Activated T-cell treated with anti-CD3 and anti-CD28 coated beads, Interleukin-2, amount 50 U/mL, for 48 hours (primary cell): Measurements from ENCODE around the gene AK5.
A peak's percentile ranks its signal among the peaks of the same experiment; 100 is the strongest.
"Not testable (repeated sequence)": the region's sequence is repeated elsewhere in the genome, so short reads cannot be mapped to it uniquely, and the experiment has no call there.

Experiments used
- DNase-seq, 2 experiments: peaks; one replicate each; pipeline ENCODE4 v3.0.0-alpha.2; 2020

Gene AK5

DNA sequence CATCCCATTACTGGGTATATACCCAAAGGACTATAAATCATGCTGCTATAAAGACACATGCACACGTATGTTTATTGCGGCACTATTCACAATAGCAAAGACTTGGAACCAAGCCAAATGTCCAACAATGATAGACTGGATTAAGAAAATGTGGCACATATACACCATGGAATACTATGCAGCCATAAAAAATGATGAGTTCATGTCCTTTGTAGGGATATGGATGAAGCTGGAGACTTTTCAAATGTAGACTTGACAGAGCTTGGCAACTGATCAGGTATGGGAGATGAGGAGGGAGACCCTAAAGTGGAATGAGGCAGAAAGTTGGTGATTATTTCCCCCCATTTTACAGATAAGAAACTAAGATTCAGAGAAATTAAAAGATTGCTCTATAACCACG lies 230.8 kb downstream of the AK5 start:
- not testable (repeated sequence) for DNase-seq

DNA sequence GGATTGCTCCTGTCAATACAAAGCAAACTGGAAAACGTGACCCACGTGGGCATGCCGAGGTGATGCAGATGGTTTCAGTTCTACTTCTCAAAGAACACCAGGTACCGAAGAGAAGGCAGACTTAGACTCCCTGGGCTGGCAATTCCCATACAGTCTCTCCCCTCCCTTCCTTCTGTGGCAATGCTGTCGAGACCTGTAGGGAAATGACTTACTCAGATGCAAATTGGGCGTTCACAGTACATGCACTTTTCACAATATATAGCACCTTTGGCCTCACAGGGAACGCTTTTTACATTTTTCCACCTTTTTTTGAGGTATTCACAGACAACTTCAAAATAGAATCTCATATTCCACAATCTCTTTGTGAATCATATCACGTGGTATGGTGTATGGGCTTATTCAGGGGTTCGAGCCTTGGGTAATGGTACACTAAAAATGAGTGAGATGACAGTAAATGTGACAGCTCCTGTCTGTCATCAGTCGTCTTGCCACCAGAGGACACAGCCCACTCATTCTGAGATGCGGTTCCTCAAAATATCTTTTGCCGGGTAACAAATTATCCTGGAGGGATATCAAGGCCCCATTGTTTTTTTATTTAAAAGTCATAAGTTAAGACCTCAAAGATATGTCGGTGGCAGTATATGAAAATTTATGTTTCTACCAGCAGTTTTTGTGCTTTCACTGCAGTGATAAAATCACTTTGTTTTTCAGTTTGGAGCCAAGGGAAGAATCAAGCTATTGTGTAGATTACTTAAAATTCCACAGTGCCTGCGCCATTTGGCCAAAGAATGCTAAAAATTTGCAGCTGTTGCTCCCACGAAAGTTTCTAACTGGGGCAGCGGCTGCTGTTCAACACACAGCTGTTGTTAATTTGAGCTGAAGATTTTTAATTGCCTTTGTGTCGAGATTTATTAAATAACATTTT lies 232.3 kb downstream of the AK5 start:
- no peak for DNase-seq

DNA sequence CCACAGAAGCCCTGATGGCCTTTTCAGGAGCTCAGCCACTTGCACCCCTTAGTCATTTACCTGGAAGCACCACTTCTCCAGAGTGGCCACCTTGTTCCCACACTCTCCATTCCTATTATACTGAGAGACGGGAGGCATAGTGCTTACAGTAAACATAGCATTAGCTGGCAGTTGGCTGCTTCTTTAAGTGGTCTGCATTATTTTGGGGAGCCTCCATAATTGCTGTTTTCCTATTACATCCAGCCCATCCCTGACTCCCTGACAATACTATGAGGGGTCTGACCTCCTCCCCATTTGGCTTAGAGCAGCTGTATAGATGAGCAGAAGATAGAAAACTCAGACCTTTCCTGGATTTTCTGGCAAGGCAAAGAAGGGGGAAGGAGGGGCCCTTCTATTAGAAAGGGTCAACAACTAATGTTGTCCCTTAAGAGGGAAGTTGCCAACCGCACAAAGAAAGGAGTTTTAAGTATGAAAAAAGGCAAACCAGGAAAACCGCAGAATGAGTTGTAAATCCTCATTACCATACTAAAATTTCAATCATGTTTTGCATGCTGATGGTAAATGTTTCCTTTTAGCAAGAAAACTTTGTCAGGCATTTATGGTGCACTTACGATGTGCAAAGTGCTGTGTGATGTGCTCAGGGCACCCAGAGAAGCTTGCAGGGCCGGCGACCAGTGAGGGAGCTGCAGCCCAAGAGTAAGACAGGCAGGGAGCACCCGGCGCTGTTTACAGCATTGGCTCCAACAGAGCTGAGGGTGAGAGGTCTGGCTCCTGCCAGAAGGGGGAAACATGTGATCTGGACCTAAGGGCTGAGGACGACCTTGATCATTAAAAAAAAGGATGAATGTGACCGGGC lies 233.3 kb downstream of the AK5 start:
- DNase-seq = no peak

DNA sequence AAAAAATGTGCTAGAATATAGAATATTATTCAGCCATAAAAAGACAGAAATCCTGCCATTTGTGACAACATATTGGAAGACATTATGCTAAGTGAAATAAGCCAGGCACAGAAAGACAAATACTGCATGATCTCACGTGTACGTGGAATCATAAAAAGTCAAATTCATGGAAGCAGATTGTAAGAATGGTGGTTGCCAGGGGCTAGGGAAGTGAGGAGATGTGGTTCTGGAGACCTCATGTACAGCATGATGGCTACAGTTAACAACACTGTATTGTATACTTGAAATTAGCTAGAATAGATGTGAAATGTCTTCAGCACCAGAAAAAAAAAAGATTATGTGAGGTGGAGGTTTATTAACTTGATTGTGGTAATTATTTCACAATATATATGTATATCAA lies 234.3 kb downstream of the AK5 start:
- DNase-seq = no peak

DNA sequence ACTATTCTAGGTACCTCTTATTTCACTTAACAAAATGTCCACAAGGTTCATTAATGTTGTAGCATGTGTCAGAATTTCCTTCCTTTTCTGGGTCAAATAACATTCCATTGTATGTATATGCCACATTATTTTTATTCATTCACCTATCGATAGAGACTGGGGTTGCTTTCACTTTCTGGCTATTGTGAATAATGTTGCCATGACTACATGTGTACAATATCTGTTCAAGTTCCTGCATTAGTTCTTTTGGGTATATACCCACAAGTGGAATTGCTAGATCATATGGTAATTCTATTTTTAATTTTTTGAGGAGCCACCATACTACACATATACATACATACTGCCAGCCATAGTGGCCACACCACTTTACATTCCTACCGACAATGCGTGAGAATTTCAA lies 242.2 kb downstream of the AK5 start:
- no peak for DNase-seq

DNA sequence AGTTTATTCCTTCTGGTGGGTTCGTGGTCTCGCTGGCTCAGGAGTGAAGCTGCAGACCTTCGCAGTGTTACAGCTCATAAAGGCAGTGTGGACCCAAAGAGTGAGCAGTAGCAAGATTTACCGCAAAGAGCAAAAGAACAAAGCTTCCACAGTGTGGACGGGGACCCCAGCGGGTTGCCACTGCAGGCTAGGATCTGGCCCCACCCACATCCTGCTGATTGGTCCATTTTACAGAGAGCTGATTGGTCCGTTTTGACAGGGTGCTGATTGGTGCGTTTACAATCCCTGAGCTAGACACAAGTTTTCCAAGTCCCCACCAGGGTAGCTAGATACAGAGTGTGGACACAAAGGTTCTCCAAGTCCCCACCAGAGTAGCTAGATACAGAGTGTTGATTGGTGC lies 249.3 kb downstream of the AK5 start:
- DNase-seq = not testable (repeated sequence)

DNA sequence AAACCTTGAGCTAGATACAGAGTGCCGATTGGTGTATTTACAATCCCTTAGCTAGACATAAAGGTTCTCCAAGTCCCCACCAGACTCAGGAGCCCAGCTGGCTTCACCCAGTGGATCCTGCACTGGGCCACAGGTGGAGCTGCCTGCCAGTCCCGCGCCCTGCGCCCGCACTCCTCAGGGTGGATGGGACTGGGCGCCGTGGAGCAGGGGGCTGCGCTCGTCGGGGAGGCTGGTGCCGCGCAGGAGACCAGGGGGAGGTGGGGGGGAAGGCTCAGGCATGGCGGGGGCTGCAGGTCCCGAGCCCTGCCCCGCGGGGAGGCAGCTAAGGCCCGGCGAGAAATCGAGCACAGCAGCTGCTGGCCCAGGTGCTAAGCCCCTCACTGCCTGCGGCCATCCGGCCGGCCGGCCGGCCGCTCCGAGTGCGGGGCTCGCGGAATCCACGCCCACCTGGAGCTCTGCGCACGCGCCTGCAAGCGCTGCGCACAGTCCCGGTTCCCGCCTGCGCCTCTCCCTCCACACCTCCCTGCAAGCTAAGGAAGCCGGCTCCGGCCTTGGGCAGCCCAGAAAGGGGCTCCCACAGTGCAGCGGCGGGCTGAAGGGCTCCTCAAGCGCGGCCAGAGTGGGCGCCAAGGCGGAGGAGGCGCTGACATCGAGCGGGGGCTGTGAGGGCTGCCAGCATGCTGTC lies 249.9 kb downstream of the AK5 start:
- not testable (repeated sequence) for DNase-seq

DNA sequence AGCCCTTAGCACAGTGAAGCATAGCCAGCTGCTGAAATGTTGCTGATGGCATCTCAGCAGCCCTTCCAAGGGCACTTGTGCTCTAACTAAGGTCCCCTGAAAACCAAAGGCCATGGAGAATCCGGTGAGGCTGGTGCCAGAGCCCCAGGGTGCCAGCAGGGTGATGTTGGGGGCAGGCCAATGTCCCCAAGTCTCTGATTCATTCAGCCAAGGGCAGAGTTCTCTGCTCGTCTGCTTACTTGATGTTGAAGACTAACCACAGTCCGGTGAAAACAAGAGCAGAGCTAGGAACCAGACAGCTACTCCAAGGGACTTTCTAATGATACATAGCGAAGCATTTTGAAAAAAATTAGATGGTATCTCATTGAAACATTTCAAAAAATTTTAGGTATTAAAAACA lies 250.8 kb downstream of the AK5 start:
- DNase-seq = no peak

DNA sequence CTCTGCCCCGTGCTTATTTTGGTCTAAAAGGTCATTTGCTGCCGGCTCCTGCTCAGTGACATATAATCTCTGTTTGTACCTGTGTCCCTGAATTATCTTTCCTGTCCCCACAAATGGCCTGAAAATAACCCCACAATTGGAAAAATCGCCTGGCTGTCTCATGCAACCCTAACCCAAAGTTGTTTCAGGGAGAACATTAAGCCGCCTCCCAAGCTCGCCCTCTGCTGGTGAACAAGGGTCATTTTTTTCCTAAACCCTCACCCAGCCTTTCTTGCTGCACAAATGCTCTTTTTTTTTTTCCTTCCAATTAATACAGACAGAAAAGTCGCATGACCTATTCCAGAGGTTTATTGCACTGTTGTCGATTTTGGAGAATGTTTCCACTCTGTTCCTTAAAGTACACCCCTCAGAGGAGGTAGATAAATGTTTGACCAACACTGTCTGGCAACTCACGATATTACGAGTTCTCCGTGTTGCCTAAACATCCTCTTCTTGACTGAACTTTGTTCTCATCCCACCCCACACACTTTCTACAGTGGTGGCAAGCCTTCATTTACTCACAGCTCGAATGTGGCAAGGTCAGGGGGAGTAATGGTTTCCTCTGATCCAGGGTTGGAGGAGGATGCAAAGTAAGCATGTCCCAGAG lies 252.0 kb downstream of the AK5 start:
- DNase-seq = peak; percentile 57 to 67

DNA sequence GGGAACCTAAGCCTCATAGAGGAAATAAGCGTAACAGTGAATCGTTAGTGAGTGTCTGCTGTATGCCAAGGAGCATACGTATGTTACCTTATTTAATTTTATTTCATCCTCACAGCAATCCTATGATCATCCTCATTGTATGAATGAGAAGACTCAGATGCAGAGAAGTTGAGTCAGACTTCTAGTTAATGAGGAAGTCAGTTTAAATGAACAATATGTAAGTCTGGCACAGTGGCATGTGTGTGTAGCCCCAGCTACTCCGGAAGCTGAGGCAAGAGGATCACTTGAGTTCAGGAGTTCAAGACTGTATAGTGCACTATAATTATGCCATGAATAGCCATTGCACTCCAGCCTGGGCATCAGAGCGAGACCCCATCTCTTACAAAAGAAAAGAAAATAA lies 252.6 kb downstream of the AK5 start:
- no peak for DNase-seq

DNA sequence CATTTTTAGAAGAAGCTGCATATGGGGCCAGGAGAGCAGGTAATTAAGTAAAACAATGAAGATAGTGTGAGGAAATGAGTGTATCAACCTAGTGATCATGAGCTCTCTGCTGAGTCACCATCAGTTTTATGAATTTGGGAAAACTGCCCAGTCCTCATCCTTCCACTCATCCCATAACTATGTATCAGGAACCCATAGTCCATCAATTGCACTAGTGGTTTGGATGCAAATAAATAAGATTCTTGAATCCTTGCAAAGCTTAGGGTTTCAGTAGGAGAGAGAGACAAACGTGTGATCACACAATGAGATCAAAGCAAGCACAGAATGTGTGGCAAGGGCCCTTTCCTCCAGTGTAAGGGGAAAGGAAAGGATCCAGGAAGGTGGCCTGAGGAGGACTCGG lies 255.0 kb downstream of the AK5 start:
- DNase-seq = no peak

DNA sequence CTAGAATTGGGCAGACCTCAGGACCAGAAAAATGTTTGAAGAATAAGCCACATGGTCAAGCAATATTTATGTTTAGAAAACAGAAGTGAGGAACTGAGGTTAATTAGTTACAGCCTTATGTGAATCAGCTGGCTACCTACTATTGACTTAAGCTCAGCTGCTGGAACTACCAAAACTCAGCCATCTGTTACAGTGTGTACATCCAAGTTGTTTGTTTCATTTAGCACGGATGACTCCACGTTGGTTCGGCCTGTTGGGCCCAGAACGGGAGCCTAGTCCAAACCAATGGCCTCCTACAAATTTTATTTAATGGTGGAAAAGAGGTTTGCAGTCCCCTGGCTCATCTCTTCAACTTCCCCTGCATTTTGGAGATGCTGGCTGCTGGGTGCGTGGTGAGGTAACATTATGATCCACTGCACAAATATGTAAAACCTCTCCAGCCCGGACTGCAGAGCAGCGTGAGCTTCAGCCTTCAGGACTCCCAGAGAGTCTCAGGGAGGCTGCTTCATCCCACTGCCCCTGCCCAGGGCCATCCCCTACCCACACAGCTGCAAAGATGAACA lies 257.2 kb downstream of the AK5 start:
- no peak for DNase-seq

DNA sequence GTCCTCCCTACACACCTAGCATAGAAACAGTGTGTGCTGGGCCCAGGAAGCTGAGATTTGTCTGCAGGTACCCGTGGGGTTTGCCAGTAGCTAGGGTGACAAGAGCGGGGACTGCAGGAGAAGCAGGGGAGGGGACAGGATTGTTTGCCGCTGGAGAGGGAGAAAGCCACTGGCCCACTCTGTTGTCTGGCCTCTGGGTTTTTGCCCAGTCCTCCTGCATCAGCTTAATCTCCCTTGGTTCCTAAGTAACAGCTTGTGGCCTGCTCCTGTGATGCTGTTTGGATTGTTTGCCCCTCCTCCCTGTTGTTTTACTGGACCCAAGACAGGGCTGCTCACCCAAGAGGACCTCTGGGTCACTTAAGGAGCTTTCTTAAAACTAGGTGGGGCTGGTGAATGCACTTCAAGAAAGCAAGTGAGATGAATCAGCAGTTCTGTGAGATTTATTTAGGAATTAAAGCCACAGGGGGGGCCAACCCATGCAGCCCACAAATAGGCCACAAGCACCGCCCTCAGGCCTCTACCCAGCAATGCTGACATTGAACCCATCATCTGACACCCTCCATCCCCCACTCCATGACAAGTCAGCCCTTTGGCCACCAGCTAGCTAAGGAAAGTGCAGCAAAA lies 257.8 kb downstream of the AK5 start:
- no peak for DNase-seq

DNA sequence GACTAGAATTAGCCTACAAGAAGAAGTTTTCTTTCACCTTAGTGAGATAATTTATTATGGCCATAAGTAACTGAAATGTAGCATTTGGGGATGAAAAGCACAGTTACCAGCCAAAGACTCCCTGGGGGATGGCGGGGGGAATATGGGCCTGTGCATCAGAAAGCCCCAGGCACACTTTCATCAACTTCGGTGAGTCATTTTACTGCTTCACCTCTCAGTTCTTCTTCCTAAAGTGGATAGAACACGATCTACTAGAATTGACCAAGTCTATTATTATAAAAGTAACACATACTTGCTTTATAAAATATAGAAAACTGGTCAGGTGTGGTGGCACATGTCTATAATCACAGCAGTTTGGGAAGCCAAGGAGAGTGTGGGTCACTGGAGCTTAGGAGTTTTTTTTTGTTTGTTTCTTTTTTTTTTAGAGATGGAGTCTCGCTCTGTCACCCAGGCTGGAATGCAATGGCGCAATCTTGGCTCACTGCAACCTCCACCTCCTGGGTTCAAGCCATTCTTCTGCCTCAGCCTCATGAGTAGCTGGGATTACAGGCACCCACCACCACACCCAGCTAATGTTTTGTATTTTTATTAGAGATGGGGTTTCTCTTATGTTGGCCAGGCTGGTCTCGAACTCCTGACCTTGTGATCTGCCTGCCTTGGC lies 258.8 kb downstream of the AK5 start:
- DNase-seq = no peak

DNA sequence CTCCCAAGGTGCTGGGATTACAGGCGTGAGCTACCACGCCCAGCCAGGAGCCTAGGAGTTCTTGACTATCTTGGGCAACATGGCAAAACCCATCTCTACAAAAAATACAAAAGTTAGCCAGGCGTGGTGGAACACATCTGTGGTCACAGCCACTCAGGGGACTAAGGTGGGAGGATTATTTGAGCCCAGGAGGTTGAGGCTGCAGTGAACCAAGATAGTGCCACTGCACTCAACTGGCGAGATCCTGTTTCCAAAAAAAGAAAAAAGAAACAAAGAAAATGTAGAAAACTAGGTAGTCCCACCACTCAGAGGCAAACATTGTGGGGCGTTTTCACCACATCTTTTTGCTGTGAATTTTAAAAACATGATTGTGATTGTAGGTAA lies 259.3 kb downstream of the AK5 start:
- no peak for DNase-seq

DNA sequence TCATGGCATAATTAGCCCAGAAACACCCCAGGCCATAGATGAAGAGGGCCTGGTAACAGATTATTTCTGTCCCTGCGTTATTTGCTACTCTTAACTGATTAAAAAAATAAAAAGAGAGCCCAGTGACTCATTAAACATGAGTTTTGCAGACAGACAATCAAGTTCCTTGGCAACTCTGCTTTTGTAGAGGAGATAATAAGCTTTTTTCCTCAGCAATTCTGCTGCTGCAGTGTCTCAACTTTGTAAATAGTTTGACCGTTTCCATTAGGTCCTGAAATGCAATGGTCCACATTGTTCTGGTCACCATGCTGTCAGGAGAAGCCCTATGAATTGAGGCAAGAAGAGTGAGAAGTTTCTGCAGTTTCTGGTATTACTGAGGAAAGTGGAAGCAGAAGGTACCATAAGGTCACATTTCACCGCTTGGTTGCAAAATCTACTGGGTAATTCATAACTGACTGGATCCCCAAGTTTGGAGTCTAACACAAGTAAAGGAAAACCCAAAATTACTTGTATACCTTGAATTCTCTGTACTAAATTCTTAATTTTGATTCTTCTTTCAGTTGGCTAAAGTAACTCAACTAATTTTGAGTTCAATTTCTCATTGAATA lies 261.1 kb downstream of the AK5 start:
- no peak for DNase-seq

DNA sequence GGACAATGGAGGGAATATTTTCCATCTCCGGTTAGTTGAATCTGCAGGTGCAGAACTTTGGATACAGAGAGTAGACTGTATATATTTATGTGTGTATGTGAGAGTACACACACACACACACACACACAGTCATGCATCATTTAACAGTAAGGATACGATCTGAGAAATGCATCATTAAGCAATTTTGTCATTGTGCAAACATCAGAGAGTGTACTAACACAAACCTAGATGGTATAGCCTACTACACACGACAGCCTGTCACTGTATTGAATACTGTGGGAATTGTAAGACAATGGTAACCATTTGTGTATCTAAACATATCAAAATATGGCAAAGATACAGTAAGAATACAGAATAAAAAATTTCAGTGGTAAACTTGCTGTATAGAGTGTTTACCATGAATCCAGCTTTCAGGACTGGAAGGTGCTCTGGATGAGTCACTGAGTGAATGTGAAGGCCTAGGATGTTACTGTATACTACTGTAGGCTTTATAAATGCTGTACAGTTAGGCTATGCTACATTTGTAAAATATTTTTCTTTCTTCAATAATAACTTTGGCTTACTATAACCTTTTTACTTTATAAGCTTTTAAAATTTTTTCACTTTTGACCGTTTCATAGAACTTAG lies 262.1 kb downstream of the AK5 start:
- no peak for DNase-seq

DNA sequence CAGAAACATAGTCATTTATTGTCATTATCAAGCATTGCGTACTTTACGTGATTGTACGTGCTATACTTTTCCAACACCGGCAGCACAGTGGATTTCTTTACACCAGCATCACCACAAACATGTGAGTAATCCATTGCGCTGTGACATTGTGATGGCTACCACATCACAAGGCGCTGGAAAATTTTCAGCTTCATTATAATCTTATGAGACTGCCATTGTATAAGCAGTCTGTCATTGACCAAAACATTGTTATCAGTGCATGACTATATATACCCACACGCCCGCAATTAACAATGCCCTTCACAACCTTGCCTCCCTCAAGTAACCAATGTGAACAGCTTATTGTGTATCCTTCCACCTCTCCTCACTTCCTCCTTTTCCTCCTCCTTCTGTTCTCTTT lies 263.0 kb downstream of the AK5 start:
- DNase-seq = no peak

DNA sequence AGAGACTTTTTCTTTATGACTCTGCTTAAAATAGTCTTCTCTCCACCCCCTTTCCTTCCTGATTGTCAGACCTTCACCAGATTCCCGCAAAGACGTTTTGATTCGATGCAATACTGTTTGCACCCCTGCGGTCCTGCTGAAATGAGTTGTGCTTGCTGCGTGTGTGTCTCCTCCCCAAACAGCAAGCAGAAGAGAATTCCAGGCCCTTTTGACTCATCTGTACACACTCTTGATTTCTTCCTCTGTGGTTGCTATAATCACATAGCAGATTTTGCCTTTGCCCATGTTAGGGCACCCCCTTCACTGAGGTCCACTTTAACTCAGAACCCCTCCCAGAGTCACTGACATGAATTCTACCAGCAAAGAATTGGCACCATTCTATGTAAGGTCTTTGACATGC lies 264.2 kb downstream of the AK5 start:
- no peak for DNase-seq

DNA sequence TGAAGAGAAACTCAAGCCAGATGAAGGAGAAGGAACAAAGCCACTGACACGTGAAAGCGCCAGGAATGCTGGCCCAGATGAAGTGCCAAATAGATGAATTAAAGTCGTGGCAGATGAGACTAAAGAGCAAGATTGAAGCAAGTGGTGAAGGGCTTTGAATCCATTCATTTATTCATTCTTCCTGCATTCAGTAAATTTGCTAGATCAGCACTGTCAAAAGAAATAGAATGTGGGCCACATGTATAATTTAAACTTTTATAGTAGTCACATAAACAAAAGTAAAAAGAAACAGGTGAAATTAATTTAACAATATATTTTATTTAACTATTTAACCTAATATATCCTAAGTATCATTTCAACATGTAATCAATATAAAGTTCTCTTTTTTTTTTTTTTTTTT lies 265.1 kb downstream of the AK5 start:
- DNase-seq = no peak

DNA sequence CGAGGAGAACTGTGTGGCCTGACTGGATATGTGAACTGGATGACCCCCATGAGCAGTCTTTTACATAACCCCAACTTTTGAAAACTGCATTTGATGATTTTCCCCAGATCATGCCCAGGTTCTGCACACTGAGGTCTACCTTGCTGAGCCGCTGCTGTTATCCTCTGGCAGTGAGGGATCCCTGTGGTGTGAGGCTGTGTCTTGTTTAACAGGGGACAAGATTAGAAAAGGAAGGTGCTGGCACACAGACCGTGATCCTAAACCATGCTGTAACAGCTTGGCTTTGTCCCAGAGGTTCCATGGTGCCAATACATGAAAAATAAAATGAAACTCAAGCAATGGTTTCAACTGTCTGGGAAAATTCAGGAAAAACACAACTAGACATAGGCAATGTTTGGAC lies 266.5 kb downstream of the AK5 start:
- DNase-seq = no peak
